Prostate gland (tissue), 2 donors: ENCODE results near the gene CILP2. TPM values are rescaled to one million over a fixed set of nuclear protein-coding genes. Genes with fewer than 3 reads are reported as not detected.

ENCODE experiments used
- DNase-seq: peaks from one replicate; pipeline ENCODE4 v3.0.0-alpha.2; 2019; ENCODE audit warnings: low spot score
- H3K27ac ChIP-seq, 2 donors: fragments of 200-600 bp; sonication (generic); 2 replicates each; pipeline ENCODE4 v1.5.1; 2017 to 2019
- H3K27me3 ChIP-seq: fragments of 200-600 bp; sonication (generic); replicated peaks from 2 replicates; pipeline ENCODE4 v1.5.1; 2019; ENCODE audit not compliant: insufficient read depth
- H3K36me3 ChIP-seq, 2 donors: fragments of 200-600 bp; sonication (generic); 1 replicate in 1 of 2; 2 replicates in 1 of 2; pipeline versions ENCODE4 v1.5.1 to v1.8.1; 2017 to 2019
- H3K4me1 ChIP-seq: fragments of 200-600 bp; sonication (generic); replicated peaks from 2 replicates; pipeline ENCODE4 v1.5.1; 2019
- H3K4me3 ChIP-seq, 2 donors: fragments of 200-600 bp; sonication (generic); 2 replicates each; pipeline ENCODE4 v1.5.1; 2017 to 2019
- H3K9me3 ChIP-seq: fragments of 200-600 bp; sonication (generic); 2 replicates; pipeline ENCODE4 v1.5.1; 2017
- CTCF ChIP-seq, 4 experiments: fragments of 200-600 bp in 2 of 4; fragments of 450-650 bp in 2 of 4; sonication (generic) in 2 of 4; IDR thresholded peaks; 1 replicate in 3 of 4; 2 replicates in 1 of 4; pipeline ENCODE4 v1.5.1; 2016 to 2019; ENCODE audit warnings: antibody characterized with exemption in 4 of 4, mild to moderate bottlenecking in 2 of 4, moderate library complexity in 2 of 4
- POLR2A ChIP-seq: fragments of 450-650 bp; IDR thresholded peaks from one replicate; pipeline ENCODE4 v1.6.1; 2016; ENCODE audit warnings: antibody characterized with exemption, mild to moderate bottlenecking
- POLR2AphosphoS5 ChIP-seq: sonication (generic); formaldehyde crosslinking; IDR thresholded peaks from one replicate; pipeline ENCODE4 v1.6.1; 2017; ENCODE audit warnings: antibody characterized with exemption
- WGBS: methylation state at CpG from one replicate; pipeline ENCODE4 v1.1.5; 2018; 5-methylcytosine and 5-hydroxymethylcytosine counted together
- intact Hi-C: fragments of 100-400 bp; cut with DNase I; formaldehyde crosslinking; loops from one replicate; pipeline ENCODE4 v1.14.2; 2022
- total RNA-seq, 2 donors: library from RNA; depleted of rRNA; stranded (reverse); fragments of >200 nt; gene quantifications; one replicate each; pipeline ENCODE4 v1.1.0, GENCODE V29; 2016

Gene CILP2
- total RNA-seq, 2 donors from 2014 or later, result 0.68 to 3.7 TPM

GRCh38 chr19:19543101-19543500, 5.0 kb downstream of the CILP2 start:
- Histone ChIP-seq H3K27ac (no peak overlapping the region), H3K27me3 (peaks cover 6% of the 10 kb centered on the region), H3K9me3 (no peaks in the 10 kb centered on the region), H3K4me1 (peaks cover 8% of the 10 kb centered on the region), H3K4me3 (no peak overlapping the region), H3K36me3 (no peaks in the 10 kb centered on the region)
- DNase-seq, result no peak
- no peak for TF ChIP-seq CTCF (IDR thresholded peaks at IDR 0.05)
- TF ChIP-seq POLR2A, result no peak
- no peak for TF ChIP-seq POLR2AphosphoS5
- 93% methylated on average over 12 of the region's 13 CpGs for WGBS
- intact Hi-C loops, result no loop called here

DNA sequence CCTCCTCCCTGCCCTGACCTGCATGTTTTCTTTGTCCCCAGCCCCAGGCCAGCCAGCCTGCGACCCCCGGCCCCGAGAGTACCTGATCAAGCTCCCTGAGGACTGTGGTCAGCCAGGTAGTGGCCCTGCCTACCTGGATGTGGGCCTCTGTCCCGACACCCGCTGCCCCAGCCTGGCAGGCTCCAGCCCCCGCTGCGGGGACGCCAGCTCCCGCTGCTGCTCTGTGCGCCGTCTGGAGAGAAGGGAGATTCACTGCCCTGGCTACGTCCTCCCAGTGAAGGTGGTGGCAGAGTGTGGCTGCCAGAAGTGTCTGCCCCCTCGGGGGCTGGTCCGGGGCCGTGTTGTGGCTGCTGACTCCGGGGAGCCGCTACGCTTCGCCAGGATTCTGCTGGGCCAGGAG, 5.6 kb downstream of the CILP2 start:
- Histone ChIP-seq H3K36me3 (no peaks in the 10 kb centered on the region), H3K9me3 (no peaks in the 10 kb centered on the region), H3K27ac (no peak overlapping the region), H3K4me3 (no peak overlapping the region), H3K27me3 (peaks cover 6% of the 10 kb centered on the region), H3K4me1 (peaks cover 7% of the 10 kb centered on the region)
- no peak for DNase-seq
- intact Hi-C loops, result no loop called here
- 93% methylated on average over 18 of the region's 19 CpGs for WGBS
- TF ChIP-seq CTCF (IDR thresholded peaks at IDR 0.05), result no peak
- no peak for TF ChIP-seq POLR2A
- TF ChIP-seq POLR2AphosphoS5, result no peak

DNA sequence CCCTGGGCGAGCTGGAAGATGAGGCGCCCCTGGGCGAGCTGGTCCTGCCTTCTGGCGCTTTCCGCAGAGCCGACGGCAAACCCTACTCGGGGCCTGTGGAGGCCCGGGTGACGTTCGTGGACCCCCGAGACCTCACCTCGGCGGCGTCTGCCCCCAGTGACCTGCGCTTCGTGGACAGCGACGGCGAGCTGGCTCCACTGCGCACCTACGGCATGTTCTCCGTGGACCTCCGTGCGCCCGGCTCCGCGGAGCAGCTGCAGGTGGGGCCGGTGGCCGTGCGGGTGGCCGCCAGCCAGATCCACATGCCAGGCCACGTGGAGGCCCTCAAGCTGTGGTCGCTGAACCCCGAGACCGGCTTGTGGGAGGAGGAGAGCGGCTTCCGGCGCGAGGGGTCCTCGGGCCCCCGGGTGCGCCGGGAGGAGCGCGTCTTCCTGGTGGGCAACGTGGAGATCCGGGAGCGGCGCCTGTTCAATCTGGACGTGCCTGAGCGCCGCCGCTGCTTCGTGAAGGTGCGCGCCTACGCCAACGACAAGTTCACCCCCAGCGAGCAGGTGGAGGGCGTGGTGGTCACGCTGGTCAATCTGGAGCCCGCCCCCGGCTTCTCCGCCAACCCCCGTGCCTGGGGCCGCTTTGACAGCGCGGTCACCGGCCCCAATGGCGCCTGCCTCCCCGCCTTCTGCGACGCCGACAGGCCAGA, 6.3 kb downstream of the CILP2 start:
- 93% methylated on average over 68 of the region's 75 CpGs for WGBS
- intact Hi-C loops, result no loop called here
- no peaks in the 10 kb centered on the region for H3K36me3 ChIP-seq
- H3K9me3 ChIP-seq, result no peaks in the 10 kb centered on the region
- TF ChIP-seq CTCF (IDR thresholded peaks at IDR 0.05) (no peak), POLR2AphosphoS5 (no peak), POLR2A (no peak)
- H3K27me3 ChIP-seq, result peaks cover 6% of the 10 kb centered on the region
- DNase-seq, result no peak
- H3K4me3 ChIP-seq, result no peak overlapping the region
- H3K27ac ChIP-seq, result no peak overlapping the region
- peaks cover 5% of the 10 kb centered on the region for H3K4me1 ChIP-seq

DNA sequence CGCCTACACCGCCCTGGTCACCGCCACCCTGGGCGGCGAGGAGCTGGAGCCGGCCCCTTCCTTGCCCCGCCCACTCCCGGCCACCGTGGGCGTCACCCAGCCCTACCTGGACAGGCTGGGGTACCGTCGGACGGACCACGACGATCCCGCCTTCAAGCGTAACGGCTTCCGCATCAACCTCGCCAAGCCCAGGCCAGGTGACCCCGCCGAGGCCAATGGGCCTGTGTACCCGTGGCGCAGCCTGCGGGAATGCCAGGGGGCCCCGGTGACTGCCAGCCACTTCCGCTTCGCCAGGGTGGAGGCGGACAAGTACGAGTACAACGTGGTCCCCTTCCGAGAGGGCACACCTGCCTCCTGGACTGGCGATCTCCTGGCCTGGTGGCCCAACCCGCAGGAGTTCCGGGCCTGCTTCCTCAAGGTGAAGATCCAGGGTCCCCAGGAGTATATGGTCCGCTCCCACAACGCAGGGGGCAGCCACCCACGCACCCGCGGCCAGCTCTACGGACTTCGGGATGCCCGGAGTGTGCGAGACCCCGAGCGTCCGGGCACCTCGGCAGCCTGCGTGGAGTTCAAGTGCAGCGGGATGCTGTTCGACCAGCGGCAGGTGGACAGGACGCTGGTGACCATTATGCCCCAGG, 7.0 kb downstream of the CILP2 start:
- 91% methylated on average over 47 of the region's 53 CpGs for WGBS

More for the DNA sequence above, 7.0 kb downstream of the CILP2 start:
- intact Hi-C loops, result no loop called here
- peaks cover 5% of the 10 kb centered on the region for H3K4me1 ChIP-seq
- no peak overlapping the region for H3K27ac ChIP-seq
- no peak for DNase-seq
- H3K4me3 ChIP-seq, result no peak overlapping the region
- no peaks in the 10 kb centered on the region for H3K36me3 ChIP-seq
- no peak for TF ChIP-seq POLR2AphosphoS5
- no peak for TF ChIP-seq CTCF (IDR thresholded peaks at IDR 0.05)
- no peak for TF ChIP-seq POLR2A
- H3K9me3 ChIP-seq, result no peaks in the 10 kb centered on the region
- H3K27me3 ChIP-seq, result peaks cover 8% of the 10 kb centered on the region
